Immature natural killer cell (primary cell): ENCODE measurements around the gene RPL29. TPM values are rescaled to one million over a fixed set of nuclear protein-coding genes. Genes with fewer than 3 reads are reported as not detected.

Experiments
- DNase-seq, 3 donors: peaks; one replicate each; pipeline ENCODE4 v3.0.0; 2022; ENCODE audit warnings: mixed read lengths in 1 of 3
- H3K27ac Mint-ChIP-seq, 6 donors: one replicate each; pipeline ENCODE4 v1.8.0; 2020; ENCODE audit warnings: mixed read lengths in 6 of 6, mild to moderate bottlenecking in 5 of 6, inconsistent platforms in 4 of 6, moderate library complexity in 3 of 6
- H3K27me3 Mint-ChIP-seq, 3 donors: one replicate each; pipeline ENCODE4 v1.8.0; 2020 to 2021; ENCODE audit warnings: low read depth in 3 of 3, mild to moderate bottlenecking in 3 of 3, mixed read lengths in 3 of 3, moderate library complexity in 3 of 3, inconsistent platforms in 1 of 3
- H3K36me3 Mint-ChIP-seq, 3 donors: one replicate each; pipeline ENCODE4 v1.8.0; 2020; ENCODE audit warnings: mixed read lengths in 3 of 3, inconsistent platforms in 2 of 3, mild to moderate bottlenecking in 2 of 3
- H3K4me1 Mint-ChIP-seq, 2 donors: one replicate each; pipeline ENCODE4 v1.8.0; 2020; ENCODE audit warnings: inconsistent platforms in 2 of 2, mild to moderate bottlenecking in 2 of 2, mixed read lengths in 2 of 2, moderate library complexity in 1 of 2
- H3K4me3 Mint-ChIP-seq, 5 donors: one replicate each; pipeline ENCODE4 v1.8.0; 2020; ENCODE audit warnings: mild to moderate bottlenecking in 5 of 5, mixed read lengths in 5 of 5, inconsistent platforms in 3 of 5, moderate library complexity in 3 of 5
- H3K9me3 Mint-ChIP-seq, 6 donors: one replicate each; pipeline ENCODE4 v1.8.0; 2020; ENCODE audit warnings: mild to moderate bottlenecking in 6 of 6, mixed read lengths in 6 of 6, inconsistent platforms in 4 of 6, moderate library complexity in 3 of 6
- polyA plus RNA-seq, 3 donors: library from polyadenylated mRNA; unstranded; fragments of 300-500 nt; fragmentation: Illumina TruSeq; gene quantifications; one replicate each; pipeline ENCODE4 v1.2.3, GENCODE V29; 2021

RPL29 gene
- polyA plus RNA-seq, 3 donors from 2014 or later = 501 to 1,073 (median 800) TPM

GRCh38 chr3:51966922-51967383 is 28.7 kb downstream of the RPL29 start:
- H3K27me3 Mint-ChIP-seq = peaks cover 3 to 6% (median 4%) of the 10 kb centered on the region in 3 donors
- H3K36me3 Mint-ChIP-seq = no peaks in the 10 kb centered on the region
- no peak for DNase-seq
- H3K4me1 Mint-ChIP-seq = peaks cover 5 to 17% of the 10 kb centered on the region in 2 donors
- peak overlapping the region in 3 of 6 donors; percentile 26 to 71 (median 55) for H3K27ac Mint-ChIP-seq
- peak overlapping the region; percentile 76 to 88 (median 82) for H3K4me3 Mint-ChIP-seq
- no peaks in the 10 kb centered on the region for H3K9me3 Mint-ChIP-seq

GRCh38 chr3:51966486-51966885 is 29.2 kb downstream of the RPL29 start:
- peaks cover 5 to 17% of the 10 kb centered on the region in 2 donors for H3K4me1 Mint-ChIP-seq
- peak overlapping the region; percentile 76 to 88 (median 82) for H3K4me3 Mint-ChIP-seq
- peak overlapping the region in 4 of 6 donors; percentile 26 to 71 (median 55) for H3K27ac Mint-ChIP-seq
- DNase-seq = no peak
- H3K9me3 Mint-ChIP-seq = no peaks in the 10 kb centered on the region
- no peaks in the 10 kb centered on the region for H3K36me3 Mint-ChIP-seq
- H3K27me3 Mint-ChIP-seq = peaks cover 3 to 6% (median 4%) of the 10 kb centered on the region in 3 donors

- no peaks in the 10 kb centered on the region for H3K36me3 Mint-ChIP-seq
- peaks cover 5 to 17% of the 10 kb centered on the region in 2 donors for H3K4me1 Mint-ChIP-seq
- H3K4me3 Mint-ChIP-seq = peak overlapping the region; percentile 76 to 88 (median 82)
- no peak for DNase-seq
- H3K27me3 Mint-ChIP-seq = peaks cover 3 to 6% (median 4%) of the 10 kb centered on the region in 3 donors
- H3K9me3 Mint-ChIP-seq = no peaks in the 10 kb centered on the region
- peak overlapping the region in 1 of 6 donors; percentile 64 for H3K27ac Mint-ChIP-seq
These were observed 29.7 kb downstream of the RPL29 start for GRCh38 chr3:51966016-51966415.

DNA sequence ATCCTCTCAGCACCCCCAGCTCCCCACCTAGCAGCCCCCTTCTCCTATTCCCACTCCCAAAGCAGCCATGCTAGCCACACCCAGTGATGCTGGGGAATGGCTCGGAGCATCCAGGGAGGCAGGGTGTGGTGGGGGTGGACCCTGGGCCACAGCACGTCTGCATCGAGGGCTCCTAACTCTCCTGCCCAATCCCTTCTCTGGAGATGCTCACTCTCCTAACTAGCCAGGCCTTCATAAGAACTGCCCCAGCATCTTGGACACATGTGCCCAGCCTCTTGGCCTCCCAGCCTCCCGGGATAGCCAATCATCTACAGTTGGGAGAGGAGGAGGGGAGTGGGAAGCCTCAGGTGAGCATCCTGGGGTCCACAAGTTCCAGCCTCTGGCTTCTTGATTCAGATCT is 31.2 kb downstream of the RPL29 start:
- Mint-ChIP-seq H3K4me1 (peaks cover 5 to 17% of the 10 kb centered on the region in 2 donors), H3K9me3 (no peaks in the 10 kb centered on the region), H3K4me3 (no peak overlapping the region), H3K27ac (no peak overlapping the region), H3K27me3 (peaks cover 2 to 6% (median 3%) of the 10 kb centered on the region in 3 donors), H3K36me3 (no peaks in the 10 kb centered on the region)
- DNase-seq = no peak

DNA sequence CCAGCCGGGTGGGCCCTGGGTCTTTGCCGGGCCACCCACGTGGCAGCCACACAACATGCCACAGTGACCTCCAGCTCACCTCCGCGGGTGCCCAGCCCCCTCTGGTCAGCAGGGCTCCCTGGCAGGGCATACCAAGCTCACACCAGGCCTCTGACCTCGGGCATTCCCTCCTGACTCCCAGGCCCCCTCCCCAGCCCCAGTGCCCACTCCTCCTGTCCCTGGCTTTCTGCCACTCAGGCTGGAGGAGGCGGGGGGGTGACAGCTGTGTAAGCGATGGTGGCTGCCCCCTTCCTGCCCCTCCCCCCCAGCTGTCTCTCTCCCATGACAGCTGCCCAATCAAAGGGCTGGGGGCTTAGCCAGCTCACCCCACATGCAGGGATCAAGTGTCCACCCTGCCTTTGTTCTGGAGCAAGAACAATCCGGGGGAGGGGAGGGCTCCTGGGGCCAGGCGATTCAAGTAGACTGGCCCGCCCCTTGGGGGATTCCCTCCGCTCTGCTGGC is 31.7 kb downstream of the RPL29 start:
- H3K27ac Mint-ChIP-seq = no peak overlapping the region
- no peaks in the 10 kb centered on the region for H3K9me3 Mint-ChIP-seq
- no peaks in the 10 kb centered on the region for H3K36me3 Mint-ChIP-seq
- H3K4me1 Mint-ChIP-seq = peaks cover 2 to 16% of the 10 kb centered on the region in 2 donors
- H3K27me3 Mint-ChIP-seq = peaks cover 2 to 6% (median 3%) of the 10 kb centered on the region in 3 donors
- DNase-seq = no peak
- no peak overlapping the region for H3K4me3 Mint-ChIP-seq

GRCh38 chr3:51962854-51963530 is 32.7 kb downstream of the RPL29 start:
- peaks cover 0 to 4% (median 0%) of the 10 kb centered on the region in 3 donors for H3K36me3 Mint-ChIP-seq
- peaks cover 3 to 8% (median 6%) of the 10 kb centered on the region in 3 donors for H3K27me3 Mint-ChIP-seq
- H3K4me3 Mint-ChIP-seq = no peak overlapping the region

GRCh38 chr3:51961602-51962569 is 33.8 kb downstream of the RPL29 start:
- Mint-ChIP-seq H3K36me3 (peaks cover 0 to 4% (median 0%) of the 10 kb centered on the region in 3 donors), H3K4me3 (no peak overlapping the region), H3K27me3 (peaks cover 3 to 10% (median 7%) of the 10 kb centered on the region in 3 donors), H3K4me1 (peaks cover 0 to 12% of the 10 kb centered on the region in 2 donors), H3K27ac (peak overlapping the region in 1 of 6 donors; percentile 13), H3K9me3 (no peaks in the 10 kb centered on the region)
- DNase-seq = no peak

More at GRCh38 chr3:51962854-51963530, 32.7 kb downstream of the RPL29 start:
- Mint-ChIP-seq H3K9me3 (no peaks in the 10 kb centered on the region), H3K27ac (no peak overlapping the region), H3K4me1 (peaks cover 0 to 13% of the 10 kb centered on the region in 2 donors)
- DNase-seq = no peak

- Mint-ChIP-seq H3K27me3 (peaks cover 3 to 10% (median 8%) of the 10 kb centered on the region in 3 donors), H3K4me3 (no peak overlapping the region), H3K36me3 (peaks cover 0 to 4% (median 0%) of the 10 kb centered on the region in 3 donors), H3K27ac (no peak overlapping the region), H3K4me1 (peaks cover 0 to 13% of the 10 kb centered on the region in 2 donors), H3K9me3 (no peaks in the 10 kb centered on the region)
- DNase-seq = no peak
These were observed 34.7 kb downstream of the RPL29 start for GRCh38 chr3:51961011-51961410.

DNA sequence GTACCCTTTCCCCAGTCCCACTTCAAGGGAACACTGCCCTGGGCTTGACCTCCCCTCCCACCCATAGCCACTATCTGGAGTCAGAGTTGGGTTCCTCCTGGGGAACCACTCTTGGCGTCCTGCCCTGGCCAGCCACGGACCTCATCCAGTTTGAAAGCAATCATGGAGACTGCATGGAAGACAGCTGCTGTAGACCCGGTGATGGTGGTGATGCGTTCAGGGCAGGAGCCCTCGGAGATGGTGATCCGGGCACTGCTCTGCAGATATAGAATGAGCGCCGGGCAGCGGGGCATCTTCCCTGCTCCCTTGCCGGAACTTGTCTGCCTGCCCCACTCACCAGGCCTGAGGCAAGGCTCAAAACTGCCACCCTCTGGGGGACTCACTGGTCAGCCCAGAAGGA is 35.3 kb downstream of the RPL29 start:
- DNase-seq = no peak
- Mint-ChIP-seq H3K36me3 (peaks cover 0 to 4% (median 0%) of the 10 kb centered on the region in 3 donors), H3K9me3 (no peaks in the 10 kb centered on the region), H3K4me3 (no peak overlapping the region), H3K27me3 (peaks cover 3 to 10% (median 7%) of the 10 kb centered on the region in 3 donors), H3K4me1 (peaks cover 0 to 9% of the 10 kb centered on the region in 2 donors), H3K27ac (no peak overlapping the region)

DNA sequence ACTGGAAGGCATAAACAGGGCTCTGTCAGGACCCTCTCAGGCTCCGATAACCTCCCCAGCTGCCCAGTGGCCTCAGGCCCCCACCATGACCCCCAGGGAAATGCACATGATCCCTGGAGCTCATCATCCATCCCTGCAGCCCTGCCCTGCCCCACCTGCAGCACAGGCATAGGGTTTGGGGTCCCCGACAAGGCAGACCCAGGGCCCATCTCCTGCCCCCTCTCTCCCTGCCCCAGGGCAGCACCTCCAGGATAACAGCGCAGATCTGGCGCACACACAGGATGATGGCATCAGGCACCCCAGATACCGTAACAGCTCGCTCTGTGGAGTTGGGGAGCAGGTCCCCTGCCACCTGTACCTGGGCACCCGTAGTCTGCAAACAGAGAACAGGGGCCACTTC is 36.0 kb downstream of the RPL29 start:
- Mint-ChIP-seq H3K27ac (no peak overlapping the region), H3K4me1 (peaks cover 0 to 9% of the 10 kb centered on the region in 2 donors), H3K9me3 (no peaks in the 10 kb centered on the region), H3K36me3 (peaks cover 0 to 4% (median 0%) of the 10 kb centered on the region in 3 donors), H3K4me3 (no peak overlapping the region), H3K27me3 (peaks cover 5 to 6% (median 6%) of the 10 kb centered on the region in 3 donors)
- no peak for DNase-seq

- Mint-ChIP-seq H3K9me3 (no peaks in the 10 kb centered on the region), H3K36me3 (peaks cover 0 to 4% (median 3%) of the 10 kb centered on the region in 3 donors), H3K27me3 (peaks cover 10 to 13% (median 13%) of the 10 kb centered on the region in 3 donors), H3K4me3 (no peak overlapping the region), H3K4me1 (peaks cover 0 to 9% of the 10 kb centered on the region in 2 donors), H3K27ac (no peak overlapping the region)
- DNase-seq = no peak
These were observed 36.8 kb downstream of the RPL29 start for GRCh38 chr3:51958603-51959521.

DNA sequence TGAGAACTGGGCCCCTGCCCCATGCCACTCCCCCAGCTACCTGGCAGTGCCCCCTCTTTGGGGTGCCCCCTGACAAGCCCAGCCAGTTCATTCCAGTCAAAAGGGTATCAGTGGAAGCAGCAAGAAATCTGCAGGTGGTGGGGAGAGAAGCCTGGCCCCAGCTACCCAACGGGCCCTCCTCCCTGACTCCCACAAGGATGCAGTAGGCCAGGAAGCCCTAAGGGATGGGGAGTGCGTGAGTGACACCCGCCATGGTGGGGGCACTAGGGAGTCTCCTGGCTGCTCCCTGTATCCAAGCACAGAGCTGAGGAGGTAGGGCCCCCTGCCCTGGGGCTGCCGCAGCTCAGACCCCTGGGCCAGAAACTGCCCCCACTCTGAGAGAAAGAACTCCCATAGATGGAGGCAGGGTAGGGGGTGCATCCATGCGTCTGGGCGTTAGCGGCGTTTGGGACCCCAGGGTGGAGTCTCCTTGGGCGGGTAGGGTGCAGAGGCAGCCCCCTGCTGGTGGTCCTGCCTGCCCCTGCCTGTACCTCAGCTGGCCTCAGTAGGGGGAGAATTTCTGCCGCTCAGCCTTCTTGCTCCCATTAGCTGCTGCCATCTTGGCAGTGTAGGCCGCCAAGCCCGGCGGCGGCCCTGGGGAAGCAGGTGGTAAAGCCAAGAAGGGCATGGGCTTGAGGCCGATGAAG is 38.0 kb downstream of the RPL29 start:
- Mint-ChIP-seq H3K4me3 (no peak overlapping the region), H3K27ac (no peak overlapping the region), H3K36me3 (peaks cover 0 to 7% (median 4%) of the 10 kb centered on the region in 3 donors), H3K9me3 (no peaks in the 10 kb centered on the region), H3K27me3 (peaks cover 12 to 16% (median 13%) of the 10 kb centered on the region in 3 donors), H3K4me1 (peaks cover 0 to 9% of the 10 kb centered on the region in 2 donors)
- DNase-seq = no peak
